GM21360 (cell line): ENCODE data around the gene AASS.
A peak's percentile ranks its signal among the peaks of the same experiment; 100 is the strongest.
"Not testable (repeated sequence)": the region's sequence is repeated elsewhere in the genome, so short reads cannot be mapped to it uniquely, and the experiment has no call there.

Experiments used
- ATAC-seq: cut with Tn5 transposase; IDR thresholded peaks from one replicate; pipeline ENCODE4 v1.9.1; 2021; ENCODE audit warnings: mild to moderate bottlenecking, moderate library complexity; ENCODE audit not compliant: unreplicated experiment

AASS gene

GRCh38 chr7:122143751-122144711, at the start of gene AASS:
Gene AASS (minus strand): TSS chr7:122144249. CDS start chr7:122133726, 10,523 bp downstream.
- ATAC-seq = peak; percentile 100

- ATAC-seq = no peak
These were observed 44.7 kb upstream of the AASS start for GRCh38 chr7:122188785-122189184.

GRCh38 chr7:122183106-122183505, 39.1 kb upstream of the AASS start:
- ATAC-seq = no peak

- no peak for ATAC-seq
These were observed 38.0 kb upstream of the AASS start for GRCh38 chr7:122182081-122182480.

- not testable (repeated sequence) for ATAC-seq
These were observed 28.1 kb upstream of the AASS start for GRCh38 chr7:122172144-122172543.

GRCh38 chr7:122166740-122167139, 22.7 kb upstream of the AASS start:
- ATAC-seq = no peak

GRCh38 chr7:122166275-122166674, 22.2 kb upstream of the AASS start:
- ATAC-seq = no peak

GRCh38 chr7:122161628-122162027, 17.6 kb upstream of the AASS start:
- no peak for ATAC-seq

GRCh38 chr7:122155566-122155965, 11.5 kb upstream of the AASS start:
- no peak for ATAC-seq

GRCh38 chr7:122148878-122149277, 4.8 kb upstream of the AASS start:
- no peak for ATAC-seq

GRCh38 chr7:122148081-122148480, 4.0 kb upstream of the AASS start:
- no peak for ATAC-seq

- no peak for ATAC-seq
These were observed 2.0 kb upstream of the AASS start for GRCh38 chr7:122145937-122146645.

GRCh38 chr7:122143376-122143750, 686 bp downstream of the AASS start:
- no peak for ATAC-seq

GRCh38 chr7:122140918-122141317, 3.1 kb downstream of the AASS start:
- no peak for ATAC-seq

GRCh38 chr7:122137251-122138077, 6.6 kb downstream of the AASS start:
- ATAC-seq = no peak

GRCh38 chr7:122136639-122137245, 7.3 kb downstream of the AASS start:
- no peak for ATAC-seq

GRCh38 chr7:122136078-122136477, 8.0 kb downstream of the AASS start:
- no peak for ATAC-seq

- no peak for ATAC-seq
These were observed 8.8 kb downstream of the AASS start for GRCh38 chr7:122135275-122135674.

GRCh38 chr7:122134793-122135192, 9.3 kb downstream of the AASS start:
- not testable (repeated sequence) for ATAC-seq

- no peak for ATAC-seq
These were observed 10.6 kb downstream of the AASS start for GRCh38 chr7:122133477-122133876.

- no peak for ATAC-seq
These were observed 11.7 kb downstream of the AASS start for GRCh38 chr7:122132341-122132740.
